ENCODE measurements around the gene CCDC81.
"Not testable (repeated sequence)": the region's sequence is repeated elsewhere in the genome, so short reads cannot be mapped to it uniquely, and the experiment has no call there.

The CCDC81 gene

DNA sequence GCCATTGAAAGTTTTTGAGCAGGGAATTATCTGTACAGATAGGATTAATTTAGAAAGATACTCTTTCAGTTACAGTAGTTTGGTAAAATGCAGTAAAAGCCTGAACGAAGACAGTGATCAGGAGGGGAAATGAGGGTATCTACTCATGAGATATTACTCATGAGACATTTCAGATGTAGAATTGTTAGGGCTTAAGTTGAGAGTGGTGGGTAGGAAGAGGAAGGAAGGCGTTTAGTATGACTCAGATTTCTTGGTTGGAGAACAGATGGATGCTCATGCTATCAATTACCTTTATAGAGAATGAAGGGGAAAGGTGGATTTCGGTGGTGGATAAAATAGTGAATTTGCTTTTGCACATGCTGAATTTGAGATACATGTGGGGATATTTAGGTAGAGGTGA is 15.8 kb downstream of the CCDC81 start:
- no peak for DNase-seq

DNA sequence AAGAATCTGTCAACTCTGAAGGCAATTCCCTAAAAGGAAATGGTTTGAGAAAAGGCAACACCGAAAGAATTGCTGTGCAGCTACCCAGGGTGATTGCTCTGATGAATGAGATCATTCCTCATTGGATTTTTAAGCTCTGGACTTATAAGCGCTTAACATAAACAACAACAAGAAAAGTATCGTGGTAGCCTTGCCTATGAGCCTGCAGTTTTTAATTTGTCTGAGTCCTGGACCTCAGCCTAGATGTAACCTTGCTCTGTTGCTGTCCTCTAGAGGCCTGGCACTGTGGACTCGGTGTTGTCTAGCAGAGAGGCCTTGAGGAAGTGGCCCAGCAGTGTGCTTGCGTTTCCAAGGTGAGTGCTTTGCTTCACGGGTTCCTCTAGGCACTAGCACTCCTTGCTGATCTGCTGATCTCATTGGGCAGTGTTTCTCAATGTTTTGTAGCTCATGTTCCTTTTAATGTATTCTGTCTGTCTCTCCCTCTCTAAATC is 20.4 kb downstream of the CCDC81 start:
- no peak for DNase-seq

DNA sequence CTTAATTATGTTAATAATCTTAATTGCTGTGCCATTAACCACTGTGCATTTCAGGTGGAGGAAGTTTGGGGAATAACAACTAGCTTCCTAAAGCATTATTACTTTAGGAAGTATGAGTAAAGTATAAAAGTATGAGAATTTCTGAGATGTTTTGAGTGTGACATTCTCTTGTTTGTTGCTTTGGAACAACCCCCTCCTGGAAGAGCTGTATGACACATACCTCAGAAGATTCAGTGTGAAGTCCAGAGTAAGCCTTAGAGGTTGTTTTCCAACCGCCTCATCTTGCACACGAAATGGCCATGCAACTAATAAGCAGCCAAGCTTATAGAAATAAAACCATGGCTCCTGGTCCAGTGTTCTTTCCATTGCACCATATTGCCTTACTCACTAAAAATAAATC is 21.7 kb downstream of the CCDC81 start:
- DNase-seq, result no peak

GRCh38 chr11:86397351-86397750 is 22.7 kb downstream of the CCDC81 start:
- no peak for DNase-seq

GRCh38 chr11:86398106-86398505 is 23.4 kb downstream of the CCDC81 start:
- DNase-seq, result no peak

DNA sequence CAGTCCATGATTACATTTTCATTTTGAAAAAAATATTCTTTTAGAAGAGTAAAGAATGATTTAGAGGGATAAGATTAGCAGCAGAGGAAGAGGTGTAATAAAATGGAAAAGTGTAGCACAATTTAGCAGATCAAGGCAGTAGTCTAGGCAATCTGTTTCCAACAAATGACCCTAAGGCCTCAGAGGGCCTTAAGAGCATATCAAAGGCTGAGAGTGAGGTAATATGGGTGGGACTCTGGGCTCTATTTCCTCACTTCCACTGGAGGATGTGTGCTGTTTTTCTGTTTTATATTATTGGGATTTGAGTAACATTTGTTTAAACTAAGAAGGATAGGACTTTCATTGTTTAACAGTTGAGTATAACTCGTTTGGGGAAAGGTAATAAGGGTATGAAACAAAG is 28.8 kb downstream of the CCDC81 start:
- DNase-seq, result no peak

DNA sequence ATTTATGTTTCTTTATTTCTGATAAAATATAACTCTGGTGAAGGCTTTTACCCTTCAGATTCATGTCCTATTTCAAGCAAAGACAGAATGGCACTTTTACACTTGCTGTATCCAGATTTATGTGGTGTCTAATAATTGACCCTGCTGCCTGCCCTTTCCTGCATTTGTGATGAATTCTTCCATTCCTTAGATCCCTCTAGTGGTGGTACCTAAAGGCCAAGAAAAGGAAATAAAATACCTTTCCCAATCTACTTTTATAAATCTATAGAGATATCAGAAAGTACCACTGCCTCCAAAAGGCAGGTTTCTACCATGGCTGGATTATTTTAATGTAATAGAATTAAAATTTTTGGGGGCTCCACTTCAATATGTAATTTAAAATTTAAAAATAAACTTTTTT is 34.2 kb downstream of the CCDC81 start:
- DNase-seq, result no peak

- no peak for DNase-seq
These were observed 39.3 kb downstream of the CCDC81 start for GRCh38 chr11:86414032-86414431.

- DNase-seq, result no peak
These were observed 40.3 kb downstream of the CCDC81 start for GRCh38 chr11:86415026-86415425.

DNA sequence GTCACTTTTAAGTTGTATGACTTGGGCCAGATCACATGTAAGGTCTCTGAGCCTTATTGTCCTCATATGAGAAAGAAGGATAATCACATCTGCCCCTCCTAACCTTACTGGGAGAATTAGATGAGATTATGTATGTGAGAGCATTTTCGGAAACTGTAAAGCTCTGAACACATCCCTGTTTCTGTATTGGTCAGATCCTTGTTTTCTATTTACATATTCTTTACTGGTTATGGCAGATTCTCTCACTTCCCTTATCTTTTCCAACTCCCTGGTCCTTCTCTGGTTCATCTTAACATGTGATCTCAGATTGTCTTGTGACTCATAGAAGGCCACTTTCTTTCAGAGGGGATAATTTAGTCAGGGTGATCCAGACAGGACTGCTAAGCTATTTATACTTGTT is 41.8 kb downstream of the CCDC81 start:
- DNase-seq, result no peak

DNA sequence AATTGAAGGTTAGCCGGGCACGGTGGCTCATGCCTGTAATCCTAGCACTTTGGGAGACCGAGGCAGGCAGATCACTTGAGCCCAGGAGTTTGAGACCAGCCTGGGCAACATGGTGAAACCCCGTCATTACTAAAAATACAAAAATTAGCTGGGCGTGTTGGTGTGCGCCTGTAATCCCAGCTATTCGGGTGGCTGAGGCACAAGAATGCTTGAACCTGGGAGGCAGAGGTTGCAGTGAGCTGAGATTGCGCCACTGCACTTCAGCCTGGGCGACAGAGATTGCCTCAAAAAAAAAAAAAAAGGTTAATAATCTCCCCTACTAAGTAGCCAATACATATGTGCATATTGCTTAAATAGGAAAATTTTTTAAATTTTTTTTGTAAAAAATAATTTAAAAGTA is 42.3 kb downstream of the CCDC81 start:
- not testable (repeated sequence) for DNase-seq

DNA sequence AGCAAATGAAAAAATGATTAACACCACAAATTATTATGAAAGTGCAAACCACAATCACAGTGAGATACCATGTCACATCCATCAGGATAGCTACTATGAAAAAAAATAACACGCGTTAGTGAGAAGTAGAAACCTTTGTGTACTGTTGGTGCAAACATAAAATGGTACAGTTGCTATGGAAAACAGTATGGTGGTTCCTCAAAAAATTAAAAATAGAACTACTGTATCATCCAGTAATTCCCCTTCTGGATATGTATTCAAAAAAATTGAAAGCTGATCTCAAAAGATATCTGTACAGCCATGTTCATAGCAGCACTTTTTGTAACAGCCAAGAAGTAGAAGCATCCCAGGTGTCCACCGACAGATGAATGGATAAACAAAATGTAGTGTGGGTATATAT is 43.4 kb downstream of the CCDC81 start:
- DNase-seq, result no peak

GRCh38 chr11:86418513-86418912 is 43.8 kb downstream of the CCDC81 start:
- DNase-seq, result no peak

GRCh38 chr11:86418917-86419316 is 44.2 kb downstream of the CCDC81 start:
- no peak for DNase-seq

GRCh38 chr11:86421946-86422345 is 47.3 kb downstream of the CCDC81 start:
- DNase-seq, result no peak

GRCh38 chr11:86422371-86422770 is 47.7 kb downstream of the CCDC81 start:
- no peak for DNase-seq

DNA sequence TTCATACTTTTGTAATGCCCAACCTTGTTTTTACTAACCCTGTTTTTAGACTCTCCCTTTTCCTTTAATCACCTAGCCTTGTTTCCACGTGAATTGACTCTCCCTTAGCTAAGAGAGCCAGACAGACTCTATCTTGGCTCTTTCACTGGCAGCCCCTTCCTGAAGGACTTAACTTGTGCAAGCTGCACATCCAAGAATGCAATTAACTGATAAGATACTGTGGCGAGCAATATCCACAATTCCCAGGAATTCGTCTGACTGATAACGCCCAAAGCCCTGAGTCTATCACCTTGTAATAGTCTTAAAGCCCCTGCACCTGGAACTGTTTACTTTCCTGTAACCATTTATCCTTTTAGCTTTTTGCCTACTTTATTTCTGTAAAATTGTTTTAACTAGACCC is 48.8 kb downstream of the CCDC81 start:
- DNase-seq, result not testable (repeated sequence)

- no peak for DNase-seq
These were observed 52.8 kb downstream of the CCDC81 start for GRCh38 chr11:86427441-86427840.

DNA sequence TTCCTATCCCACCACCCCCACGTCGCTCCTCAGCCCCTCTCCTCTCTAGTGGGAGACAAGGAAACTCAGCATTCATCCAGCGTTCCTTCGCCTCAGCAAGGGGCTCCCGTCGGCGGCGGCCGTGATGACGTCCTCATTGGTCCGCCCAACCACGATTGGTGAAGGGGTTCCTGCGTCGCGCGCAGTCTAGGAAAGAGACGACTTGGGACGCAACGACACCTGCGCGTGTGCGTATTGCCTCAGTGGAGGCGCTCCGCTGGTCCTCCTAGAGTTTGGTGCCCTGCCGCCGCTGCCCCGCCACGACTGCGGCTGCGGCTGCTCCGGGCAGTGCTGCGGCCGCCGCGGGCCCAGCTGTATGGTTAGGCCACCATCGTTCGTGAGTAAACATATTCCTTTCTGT is 56.6 kb downstream of the CCDC81 start:
- no peak for DNase-seq

DNA sequence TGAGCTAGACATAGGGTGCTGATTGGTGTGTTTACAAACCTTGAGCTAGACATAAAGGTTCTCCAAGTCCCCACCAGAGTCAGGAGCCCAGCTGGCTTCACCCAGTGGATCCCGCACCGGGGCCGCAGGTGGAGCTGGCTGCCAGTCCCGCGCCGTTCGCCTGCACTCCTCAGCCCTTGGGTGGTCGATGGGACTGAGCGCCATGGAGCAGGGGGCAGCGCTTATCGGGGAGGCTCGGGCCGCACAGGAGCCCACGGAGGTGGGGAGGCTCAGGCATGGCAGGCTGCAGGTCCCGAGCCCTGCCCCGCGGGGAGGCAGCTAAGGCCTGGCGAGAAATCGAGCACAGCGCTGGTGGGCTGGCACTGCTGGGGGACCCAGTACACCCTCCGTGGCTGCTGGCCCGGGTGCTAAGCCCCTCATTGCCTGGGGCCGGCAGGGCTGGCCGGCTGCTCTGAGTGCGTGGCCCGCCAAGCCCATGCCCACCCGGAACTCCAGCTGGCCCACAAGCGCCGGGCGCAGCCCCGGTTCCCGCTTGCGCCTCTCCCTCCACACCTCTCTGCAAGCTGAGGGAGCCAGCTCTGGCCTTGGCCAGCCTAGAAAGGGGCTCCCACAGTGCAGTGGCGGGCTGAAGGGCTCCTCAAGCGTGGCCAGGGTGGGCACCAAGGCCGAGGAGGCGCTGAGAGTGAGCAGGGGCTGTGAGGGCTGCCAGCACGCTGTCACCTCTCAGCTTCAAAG is 58.8 kb downstream of the CCDC81 start:
- not testable (repeated sequence) for DNase-seq

GRCh38 chr11:86435711-86436110 is 61.0 kb downstream of the CCDC81 start:
- no peak for DNase-seq

DNA sequence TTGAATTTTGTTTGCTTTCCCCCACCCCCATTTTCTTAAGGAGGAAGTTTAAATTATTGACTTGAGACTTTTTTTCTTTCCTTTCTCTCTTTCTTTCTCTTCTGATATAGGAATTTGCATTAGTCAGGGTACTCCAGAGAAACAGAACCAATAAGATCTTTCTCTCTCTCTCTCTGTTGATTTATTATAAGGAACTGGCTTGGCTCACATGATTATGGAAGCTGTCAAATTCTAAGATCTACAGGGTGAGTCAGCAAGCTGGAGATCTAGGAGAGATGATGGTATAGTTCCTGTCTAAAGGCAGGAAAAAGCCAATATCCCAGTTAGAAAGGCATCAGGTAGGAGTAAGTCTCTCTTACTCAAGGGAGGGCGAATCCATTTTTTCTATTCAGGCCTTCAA is 64.0 kb downstream of the CCDC81 start:
- no peak for DNase-seq

GRCh38 chr11:86440305-86440716 is 65.6 kb downstream of the CCDC81 start:
- DNase-seq, result no peak

- DNase-seq, result no peak
These were observed 66.2 kb downstream of the CCDC81 start for GRCh38 chr11:86440843-86441242.

- no peak for DNase-seq
These were observed 67.7 kb downstream of the CCDC81 start for GRCh38 chr11:86442420-86442819.

Data from cerebellar nuclear complex (tissue), 1 donor.